Adipocyte (in vitro differentiated cells): ENCODE data around the gene CREB5.
A peak's percentile ranks its signal among the peaks of the same experiment; 100 is the strongest.

Source experiments
- DNase-seq: peaks from one replicate; pipeline ENCODE4 v3.0.0-alpha.2; 2015; ENCODE audit warnings: low read depth
- H3K27me3 ChIP-seq: replicated peaks from 2 replicates; pipeline ENCODE4 v1.7.0; 2013; ENCODE audit warnings: mild to moderate bottlenecking, low read length, moderate library complexity; ENCODE audit not compliant: control insufficient read depth, insufficient read depth
- H3K36me3 ChIP-seq: 2 replicates; pipeline ENCODE4 v1.7.0; 2013; ENCODE audit warnings: low read length, mild to moderate bottlenecking, moderate library complexity; ENCODE audit not compliant: control insufficient read depth, insufficient read depth, severe bottlenecking
- H3K4me1 ChIP-seq: 2 replicates; pipeline ENCODE4 v1.7.0; 2013; ENCODE audit warnings: mild to moderate bottlenecking, low read length, moderate library complexity; ENCODE audit not compliant: control insufficient read depth, insufficient read depth
- H3K4me3 ChIP-seq: 2 replicates; pipeline ENCODE4 v1.7.0; 2013; ENCODE audit warnings: mild to moderate bottlenecking, low read length, moderate library complexity
- H3K9ac ChIP-seq: 2 replicates; pipeline ENCODE4 v1.7.0; 2013; ENCODE audit warnings: mild to moderate bottlenecking, low read length, moderate library complexity
- H3K9me3 ChIP-seq: 2 replicates; pipeline ENCODE4 v1.7.0; 2013; ENCODE audit warnings: mild to moderate bottlenecking, low read length, moderate library complexity; ENCODE audit not compliant: control insufficient read depth

CREB5 gene

DNA sequence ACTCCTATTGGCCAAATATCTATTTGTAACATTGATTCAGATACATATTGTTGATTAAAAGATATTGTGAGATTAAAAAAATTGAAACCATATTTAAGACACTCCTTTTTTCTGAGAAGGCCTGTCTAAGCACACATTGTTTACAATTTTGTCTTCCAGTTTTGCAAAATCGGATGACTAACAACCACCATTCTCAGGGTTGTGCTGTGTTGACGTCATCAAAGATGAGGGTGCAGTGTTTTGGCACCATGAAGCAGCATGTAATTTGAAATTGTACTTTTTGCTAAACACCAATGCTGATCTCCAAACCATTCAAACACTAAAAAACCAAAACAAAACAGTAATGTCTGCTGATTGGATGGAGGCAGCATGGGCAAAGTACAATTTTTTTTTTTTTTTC is 7.4 kb downstream of the CREB5 start:
- peak; percentile 94 for DNase-seq
- Histone ChIP-seq H3K9me3 (no peaks in the 10 kb centered on the region), H3K36me3 (no peaks in the 10 kb centered on the region), H3K9ac (no peak overlapping the region), H3K27me3 (no peaks in the 10 kb centered on the region), H3K4me3 (no peak overlapping the region), H3K4me1 (peaks cover 30% of the 10 kb centered on the region)

DNA sequence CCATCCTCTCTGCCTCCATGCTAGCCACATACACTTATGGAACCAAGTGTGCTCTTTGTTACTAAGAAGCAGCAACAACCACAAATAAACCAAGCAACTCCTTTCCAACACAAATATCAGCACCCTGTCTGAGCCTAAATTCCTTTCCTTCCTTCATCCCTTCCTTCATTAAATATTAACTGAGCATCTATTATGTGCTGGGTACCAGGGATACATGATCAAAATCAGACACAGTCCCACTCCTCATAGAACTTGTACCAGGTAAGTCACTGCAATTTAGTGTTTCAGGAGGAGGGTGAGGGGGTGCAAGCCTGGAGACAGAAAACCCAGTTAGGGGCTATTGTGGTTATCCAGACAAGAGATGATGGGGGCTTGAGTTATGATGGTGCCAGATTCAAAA is 10.8 kb downstream of the CREB5 start:
- Histone ChIP-seq H3K9me3 (no peaks in the 10 kb centered on the region), H3K27me3 (no peaks in the 10 kb centered on the region), H3K36me3 (no peaks in the 10 kb centered on the region), H3K9ac (no peak overlapping the region), H3K4me3 (no peak overlapping the region), H3K4me1 (peaks cover 22% of the 10 kb centered on the region)
- DNase-seq, result no peak

- peaks cover 13% of the 10 kb centered on the region for H3K4me1 ChIP-seq
- no peak for DNase-seq
- no peaks in the 10 kb centered on the region for H3K36me3 ChIP-seq
- no peaks in the 10 kb centered on the region for H3K27me3 ChIP-seq
- no peak overlapping the region for H3K4me3 ChIP-seq
- no peak overlapping the region for H3K9ac ChIP-seq
- no peaks in the 10 kb centered on the region for H3K9me3 ChIP-seq
Observed at GRCh38 chr7:28423918-28424514, 11.7 kb downstream of the CREB5 start.

DNA sequence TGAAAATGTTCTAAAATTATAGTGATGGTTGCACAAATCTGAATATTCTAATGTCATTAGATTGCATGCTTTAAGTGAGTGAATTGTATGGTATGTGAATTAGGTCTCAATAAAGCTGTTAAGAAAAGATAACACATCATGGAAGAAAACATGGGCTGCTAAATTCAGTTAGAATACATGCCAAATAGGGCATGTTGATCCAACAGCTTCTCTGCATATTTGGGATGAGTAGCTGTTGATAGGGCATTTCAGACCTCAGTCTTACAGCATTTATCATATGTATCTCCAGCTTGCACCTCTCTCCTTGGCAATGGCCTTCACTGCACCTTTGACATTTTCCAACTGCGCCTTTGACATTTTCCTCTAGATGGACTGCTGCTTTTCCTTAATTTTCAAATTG is 13.2 kb downstream of the CREB5 start:
- no peaks in the 10 kb centered on the region for H3K36me3 ChIP-seq
- no peak for DNase-seq
- no peak overlapping the region for H3K4me3 ChIP-seq
- no peaks in the 10 kb centered on the region for H3K9me3 ChIP-seq
- H3K27me3 ChIP-seq, result no peaks in the 10 kb centered on the region
- no peaks in the 10 kb centered on the region for H3K4me1 ChIP-seq
- H3K9ac ChIP-seq, result no peak overlapping the region

GRCh38 chr7:28427236-28427635 is 14.9 kb downstream of the CREB5 start:
- DNase-seq, result peak; percentile 47
- no peaks in the 10 kb centered on the region for H3K27me3 ChIP-seq
- H3K9me3 ChIP-seq, result no peaks in the 10 kb centered on the region
- H3K9ac ChIP-seq, result no peak overlapping the region
- peaks cover 7% of the 10 kb centered on the region for H3K4me1 ChIP-seq
- no peak overlapping the region for H3K4me3 ChIP-seq
- H3K36me3 ChIP-seq, result no peaks in the 10 kb centered on the region

GRCh38 chr7:28430616-28431015 is 18.3 kb downstream of the CREB5 start:
- no peak overlapping the region for H3K9ac ChIP-seq
- no peak for DNase-seq
- H3K4me1 ChIP-seq, result peaks cover 22% of the 10 kb centered on the region
- H3K9me3 ChIP-seq, result no peaks in the 10 kb centered on the region
- H3K27me3 ChIP-seq, result no peaks in the 10 kb centered on the region
- no peak overlapping the region for H3K4me3 ChIP-seq
- no peaks in the 10 kb centered on the region for H3K36me3 ChIP-seq

- no peaks in the 10 kb centered on the region for H3K27me3 ChIP-seq
- DNase-seq, result no peak
- H3K36me3 ChIP-seq, result no peaks in the 10 kb centered on the region
- H3K4me3 ChIP-seq, result peak overlapping the region; percentile 67
- peaks cover 22% of the 10 kb centered on the region for H3K4me1 ChIP-seq
- H3K9ac ChIP-seq, result no peak overlapping the region
- no peaks in the 10 kb centered on the region for H3K9me3 ChIP-seq
Observed at GRCh38 chr7:28432105-28432504, 19.8 kb downstream of the CREB5 start.

DNA sequence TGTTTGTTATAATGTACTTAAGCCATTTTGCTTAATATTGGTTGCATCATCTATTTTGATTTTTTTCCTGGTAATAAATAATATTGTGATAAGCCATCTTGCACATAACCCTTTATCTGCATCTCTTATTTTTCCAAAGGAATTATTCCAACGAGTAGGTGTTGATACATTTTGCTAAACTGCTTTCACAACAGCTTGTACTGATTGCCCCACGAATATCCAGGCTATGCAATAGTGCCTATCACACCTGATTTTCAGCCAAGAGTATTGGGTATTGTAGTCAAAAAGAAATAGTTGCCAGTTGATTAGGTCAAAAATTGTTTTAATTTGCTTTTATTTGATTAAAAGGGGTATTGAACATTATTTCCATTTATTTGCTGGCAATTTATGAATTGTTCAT is 20.7 kb downstream of the CREB5 start:
- H3K9me3 ChIP-seq, result no peaks in the 10 kb centered on the region

DNA sequence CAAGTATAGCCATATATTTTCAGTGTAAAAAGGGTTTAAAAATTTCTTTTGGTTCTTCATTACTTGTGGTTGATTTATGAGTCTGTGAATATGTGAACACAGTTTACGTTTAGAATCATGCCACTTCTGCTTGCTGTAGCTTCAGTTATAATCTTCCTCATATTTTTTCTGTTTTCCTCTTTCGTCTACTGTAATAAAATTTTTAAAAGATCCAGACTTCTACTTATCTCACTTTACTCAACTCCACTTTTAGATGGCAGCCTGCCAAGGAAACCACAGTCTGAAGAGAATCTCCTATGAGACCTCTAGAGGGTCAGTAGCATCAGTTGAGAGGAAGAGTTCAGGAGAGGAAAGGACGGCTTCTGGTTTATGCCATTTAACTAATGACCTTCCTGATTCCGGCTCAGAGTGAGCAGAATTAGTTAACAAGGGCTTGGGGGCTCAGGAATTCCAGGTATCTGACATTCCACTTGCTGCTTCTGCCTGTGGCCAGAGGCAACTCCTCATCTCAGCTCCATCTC is 21.4 kb downstream of the CREB5 start:
- DNase-seq, result peak; percentile 23
- Histone ChIP-seq H3K9ac (no peak overlapping the region), H3K27me3 (no peaks in the 10 kb centered on the region), H3K4me3 (no peak overlapping the region), H3K4me1 (peaks cover 22% of the 10 kb centered on the region), H3K36me3 (no peaks in the 10 kb centered on the region), H3K9me3 (no peaks in the 10 kb centered on the region)

More for the DNA sequence above, 20.7 kb downstream of the CREB5 start:
- H3K9ac ChIP-seq, result no peak overlapping the region
- H3K27me3 ChIP-seq, result no peaks in the 10 kb centered on the region
- H3K36me3 ChIP-seq, result no peaks in the 10 kb centered on the region
- H3K4me3 ChIP-seq, result no peak overlapping the region
- H3K4me1 ChIP-seq, result peaks cover 22% of the 10 kb centered on the region
- no peak for DNase-seq

DNA sequence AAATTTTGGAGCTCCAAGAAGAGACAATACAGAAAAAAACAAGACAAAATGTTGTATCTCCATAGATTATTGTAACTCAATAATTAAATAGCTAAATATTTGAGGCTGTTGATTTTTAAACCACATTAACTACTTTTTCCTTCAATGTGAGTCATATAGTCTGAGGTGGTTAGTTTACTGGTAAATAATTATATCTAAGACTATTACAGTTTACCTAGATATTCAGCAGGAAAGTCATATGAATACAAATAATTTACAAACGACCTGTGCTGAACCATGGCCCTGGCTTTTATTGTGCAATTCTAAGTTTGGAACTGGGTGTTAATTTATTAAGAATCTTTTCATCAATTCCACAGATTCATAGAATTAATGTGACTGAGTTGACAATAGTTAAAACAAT is 22.2 kb downstream of the CREB5 start:
- no peaks in the 10 kb centered on the region for H3K36me3 ChIP-seq
- no peak overlapping the region for H3K4me3 ChIP-seq
- DNase-seq, result no peak
- H3K9ac ChIP-seq, result no peak overlapping the region
- H3K4me1 ChIP-seq, result peaks cover 22% of the 10 kb centered on the region
- H3K9me3 ChIP-seq, result no peaks in the 10 kb centered on the region
- H3K27me3 ChIP-seq, result no peaks in the 10 kb centered on the region

DNA sequence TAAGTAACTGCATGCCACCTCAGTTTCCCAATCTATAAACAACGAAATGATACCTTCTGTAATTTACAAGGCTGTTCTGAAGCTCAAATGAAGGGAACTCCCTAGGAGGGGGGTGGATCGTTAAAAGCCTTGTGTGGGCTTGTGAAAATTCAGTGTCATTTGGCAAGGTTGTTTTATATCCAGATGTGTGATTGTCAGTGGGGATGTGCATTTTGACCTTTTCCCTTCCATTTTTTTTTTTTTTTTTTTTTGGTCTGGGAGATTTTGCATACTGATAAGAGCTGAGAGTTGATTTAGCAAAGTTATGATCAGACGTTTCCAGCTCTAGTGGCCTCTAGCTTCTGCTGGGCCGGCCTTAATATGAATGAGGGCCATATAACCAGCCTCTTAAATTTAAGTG is 22.8 kb downstream of the CREB5 start:
- H3K4me3 ChIP-seq, result no peak overlapping the region
- H3K4me1 ChIP-seq, result peaks cover 22% of the 10 kb centered on the region
- no peaks in the 10 kb centered on the region for H3K9me3 ChIP-seq
- H3K36me3 ChIP-seq, result no peaks in the 10 kb centered on the region
- DNase-seq, result no peak
- H3K27me3 ChIP-seq, result no peaks in the 10 kb centered on the region
- no peak overlapping the region for H3K9ac ChIP-seq
